Smooth muscle cell (in vitro differentiated cells): ENCODE results near the gene SPACA4. TPM values are rescaled to one million over a fixed set of nuclear protein-coding genes. Genes with fewer than 3 reads are reported as not detected.
A peak's percentile ranks its signal among the peaks of the same experiment; 100 is the strongest.

Experiments used
- DNase-seq: peaks from one replicate; lab custom pipeline; 2025; ENCODE audit not compliant: unreplicated experiment; lab: John Stamatoyannopoulos, UW
- H2AFZ ChIP-seq: fragments of 200-600 bp; sonication (generic); 2 replicates; pipeline ENCODE4 v1.6.0; 2016; ENCODE audit warnings: antibody characterized with exemption, low read depth, mild to moderate bottlenecking
- H3F3A ChIP-seq: fragments of 200-600 bp; sonication (generic); 2 replicates; pipeline ENCODE4 v1.6.0; 2017; ENCODE audit warnings: antibody characterized with exemption, low read depth
- H3K27ac ChIP-seq: fragments of 200-600 bp; sonication (generic); 2 replicates; pipeline ENCODE4 v1.5.1; 2016; ENCODE audit warnings: low read depth, mild to moderate bottlenecking
- H3K27me3 ChIP-seq: fragments of 200-600 bp; sonication (generic); 2 replicates; pipeline ENCODE4 v1.6.1; 2016; ENCODE audit warnings: low read depth, mild to moderate bottlenecking
- H3K36me3 ChIP-seq: fragments of 200-600 bp; sonication (generic); 2 replicates; pipeline ENCODE4 v1.5.1; 2016; ENCODE audit warnings: low read depth
- H3K4me1 ChIP-seq: fragments of 200-600 bp; sonication (generic); 2 replicates; pipeline ENCODE4 v1.5.1; 2016; ENCODE audit warnings: low read depth
- H3K4me2 ChIP-seq: fragments of 200-600 bp; sonication (generic); 2 replicates; pipeline ENCODE4 v1.6.0; 2016; ENCODE audit warnings: mild to moderate bottlenecking
- H3K4me3 ChIP-seq: fragments of 200-600 bp; sonication (generic); 2 replicates; pipeline ENCODE4 v1.5.1; 2016; ENCODE audit warnings: mild to moderate bottlenecking
- H3K79me2 ChIP-seq: fragments of 200-600 bp; sonication (generic); 2 replicates; pipeline ENCODE4 v1.6.0; 2016; ENCODE audit warnings: low read depth, mild to moderate bottlenecking
- H3K9ac ChIP-seq: fragments of 200-600 bp; sonication (generic); 2 replicates; pipeline ENCODE4 v1.6.0; 2016; ENCODE audit warnings: low read depth
- H3K9me3 ChIP-seq: fragments of 200-600 bp; sonication (generic); replicated peaks from 2 replicates; pipeline ENCODE4 v1.5.1; 2016; ENCODE audit warnings: low read depth
- H4K20me1 ChIP-seq: fragments of 200-600 bp; sonication (generic); 2 replicates; pipeline ENCODE4 v1.6.0; 2016; ENCODE audit warnings: low read depth
- CTCF ChIP-seq: fragments of 200-600 bp; sonication (generic); IDR thresholded peaks from 2 replicates; pipeline ENCODE4 v1.5.1; 2017; ENCODE audit warnings: borderline replicate concordance, mild to moderate bottlenecking, antibody characterized with exemption; ENCODE audit not compliant: insufficient read depth, poor library complexity, severe bottlenecking
- WGBS: methylation state at CpG from one replicate; pipeline ENCODE4 v1.1.7; 2016; ENCODE audit warnings: low lambda C conversion rate; 5-methylcytosine and 5-hydroxymethylcytosine counted together
- polyA plus RNA-seq: library from polyadenylated mRNA; unstranded; fragments of >200 nt; fragmentation: Nextera tagmentation; extraction: Ambion mirVana; gene quantifications from 2 replicates; pipeline ENCODE4 v1.2.1, GENCODE V29; 2016
- total RNA-seq: library from RNA; depleted of rRNA; stranded (reverse); fragments of >200 nt; gene quantifications from 2 replicates; pipeline ENCODE4 v1.2.3, GENCODE V29; 2014

SPACA4 gene
- total and polyA plus RNA-seq, 2 experiments from 2014 or later, result 0.43 TPM; not detected in 1

GRCh38 chr19:48619692-48620585 is 13.4 kb downstream of the SPACA4 start:
- H3F3A ChIP-seq, result peaks cover 21% of the 10 kb centered on the region
- no peak for TF ChIP-seq CTCF
- DNase-seq, result no peak
- peaks cover 38% of the 10 kb centered on the region for H4K20me1 ChIP-seq
- peaks cover 31% of the 10 kb centered on the region for H3K4me1 ChIP-seq
- H3K9me3 ChIP-seq, result no peaks in the 10 kb centered on the region
- 42% methylated on average over 6 of the region's 6 CpGs for WGBS
- H3K4me2 ChIP-seq, result peak overlapping the region; percentile 85
- peaks cover 27% of the 10 kb centered on the region for H3K79me2 ChIP-seq
- H3K36me3 ChIP-seq, result peaks cover 3% of the 10 kb centered on the region
- H3K27ac ChIP-seq, result peak overlapping the region; percentile 79
- no peaks in the 10 kb centered on the region for H3K27me3 ChIP-seq
- H3K9ac ChIP-seq, result peak overlapping the region; percentile 78
- peak overlapping the region; percentile 93 for H3K4me3 ChIP-seq
- H2AFZ ChIP-seq, result peak overlapping the region; percentile 78

DNA sequence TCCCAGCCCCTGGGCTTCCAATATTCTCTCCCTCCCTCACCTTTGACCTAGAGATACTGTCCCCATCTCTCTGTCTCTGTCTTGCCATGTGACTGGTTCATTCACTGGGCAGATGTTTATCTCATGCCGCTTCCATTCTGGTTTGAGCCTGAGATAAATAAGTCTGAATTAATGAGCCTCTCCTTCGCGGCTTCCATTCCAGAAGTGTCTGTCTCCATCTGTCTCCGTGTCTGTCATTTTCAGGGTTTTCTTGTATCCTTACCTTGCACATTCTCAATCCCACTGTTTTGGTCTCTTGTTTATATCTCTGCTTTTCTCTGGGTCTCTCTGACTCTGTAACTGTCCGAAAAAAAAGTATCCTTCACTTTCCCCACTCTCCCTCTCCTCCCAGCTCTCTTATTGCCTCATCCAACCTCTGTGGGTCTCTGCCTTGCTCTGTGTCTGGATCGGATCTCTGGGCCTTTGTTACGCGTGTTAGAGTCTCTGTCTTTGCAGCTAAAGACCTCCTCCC is 17.1 kb downstream of the SPACA4 start:
- DNase-seq, result no peak
- 27% methylated on average over 8 of the region's 8 CpGs for WGBS

GRCh38 chr19:48624067-48624594 is 17.6 kb downstream of the SPACA4 start:
- Histone ChIP-seq H3F3A (no peaks in the 10 kb centered on the region), H3K79me2 (no peaks in the 10 kb centered on the region), H3K36me3 (no peaks in the 10 kb centered on the region), H3K27ac (peak overlapping the region; percentile 79), H2AFZ (peak overlapping the region; percentile 40), H3K27me3 (no peaks in the 10 kb centered on the region), H3K9ac (peak overlapping the region; percentile 72), H3K9me3 (no peaks in the 10 kb centered on the region), H4K20me1 (no peaks in the 10 kb centered on the region), H3K4me2 (peak overlapping the region; percentile 92), H3K4me1 (peaks cover 18% of the 10 kb centered on the region), H3K4me3 (peak overlapping the region; percentile 65)
- WGBS, result 1% methylated on average over 39 of the region's 40 CpGs
- TF ChIP-seq CTCF, result no peak
- DNase-seq, result peak; percentile 91

More for the DNA sequence above, 17.1 kb downstream of the SPACA4 start:
- H3K4me3 ChIP-seq, result peak overlapping the region; percentile 65
- TF ChIP-seq CTCF, result no peak
- H3K27me3 ChIP-seq, result no peaks in the 10 kb centered on the region
- H3K9ac ChIP-seq, result peak overlapping the region; percentile 68
- no peaks in the 10 kb centered on the region for H3K36me3 ChIP-seq
- H3K79me2 ChIP-seq, result peaks cover 3% of the 10 kb centered on the region
- peaks cover 1% of the 10 kb centered on the region for H4K20me1 ChIP-seq
- peak overlapping the region; percentile 40 for H2AFZ ChIP-seq
- peaks cover 18% of the 10 kb centered on the region for H3K4me1 ChIP-seq
- peak overlapping the region; percentile 82 for H3K4me2 ChIP-seq
- H3K9me3 ChIP-seq, result no peaks in the 10 kb centered on the region
- peak overlapping the region; percentile 79 for H3K27ac ChIP-seq
- no peaks in the 10 kb centered on the region for H3F3A ChIP-seq
